GM12872 (cell line): ENCODE data around the gene PSMB3.
A peak's percentile ranks its signal among the peaks of the same experiment; 100 is the strongest.

Source experiments
- TF ChIP-seq, protein P1 (sequence below): IDR thresholded peaks from 3 replicates; pipeline ENCODE4 v1.5.1; 2011; ENCODE audit warnings: low read depth, mild to moderate bottlenecking, low read length, moderate library complexity; ENCODE audit not compliant: insufficient read depth

Gene PSMB3

GRCh38 chr17:38751144-38751807 is 1.3 kb upstream of the PSMB3 start:
- TF ChIP-seq, protein P1, sequence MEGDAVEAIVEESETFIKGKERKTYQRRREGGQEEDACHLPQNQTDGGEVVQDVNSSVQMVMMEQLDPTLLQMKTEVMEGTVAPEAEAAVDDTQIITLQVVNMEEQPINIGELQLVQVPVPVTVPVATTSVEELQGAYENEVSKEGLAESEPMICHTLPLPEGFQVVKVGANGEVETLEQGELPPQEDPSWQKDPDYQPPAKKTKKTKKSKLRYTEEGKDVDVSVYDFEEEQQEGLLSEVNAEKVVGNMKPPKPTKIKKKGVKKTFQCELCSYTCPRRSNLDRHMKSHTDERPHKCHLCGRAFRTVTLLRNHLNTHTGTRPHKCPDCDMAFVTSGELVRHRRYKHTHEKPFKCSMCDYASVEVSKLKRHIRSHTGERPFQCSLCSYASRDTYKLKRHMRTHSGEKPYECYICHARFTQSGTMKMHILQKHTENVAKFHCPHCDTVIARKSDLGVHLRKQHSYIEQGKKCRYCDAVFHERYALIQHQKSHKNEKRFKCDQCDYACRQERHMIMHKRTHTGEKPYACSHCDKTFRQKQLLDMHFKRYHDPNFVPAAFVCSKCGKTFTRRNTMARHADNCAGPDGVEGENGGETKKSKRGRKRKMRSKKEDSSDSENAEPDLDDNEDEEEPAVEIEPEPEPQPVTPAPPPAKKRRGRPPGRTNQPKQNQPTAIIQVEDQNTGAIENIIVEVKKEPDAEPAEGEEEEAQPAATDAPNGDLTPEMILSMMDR, result no peak

GRCh38 chr17:38751808-38752307 is 683 bp upstream of the PSMB3 start:
- TF ChIP-seq, protein P1, result no peak

GRCh38 chr17:38753071-38753506 is 548 bp downstream of the PSMB3 start:
- TF ChIP-seq, protein P1, result no peak

GRCh38 chr17:38761612-38762011 is 9.1 kb downstream of the PSMB3 start:
- TF ChIP-seq, protein P1, result peak; percentile 56

- TF ChIP-seq, protein P1, result no peak
Measured at GRCh38 chr17:38762231-38762630, 9.7 kb downstream of the PSMB3 start.

GRCh38 chr17:38766341-38766740 is 13.8 kb downstream of the PSMB3 start:
- TF ChIP-seq, protein P1, result no peak

GRCh38 chr17:38768417-38768816 is 15.9 kb downstream of the PSMB3 start:
- TF ChIP-seq, protein P1, result no peak
